Measurements from ENCODE around the gene CBX8.

The CBX8 gene

GRCh38 chr17:79794659-79795511 is 2.0 kb downstream of the CBX8 start:
- FAIRE-seq (no peak), DNase-seq (ENCODE audit: insufficient read length, low spot score) (no peak)
- TF ChIP-seq POU2F2 (IDR thresholded peaks at IDR 0.05; ENCODE audit: low read depth, low read length) (no peak), TAF1 (IDR thresholded peaks at IDR 0.05; ENCODE audit: low read depth, low read length) (no peak), POLR2A (IDR thresholded peaks at IDR 0.05; ENCODE audit: low read depth, low read length) (no peak), PAX5 (IDR thresholded peaks at IDR 0.05; ENCODE audit: insufficient read depth, low read length, severe bottlenecking) (no peak), POLR2AphosphoS5 (IDR thresholded peaks at IDR 0.05; ENCODE audit: low read depth, low read length) (no peak), SPI1 (IDR thresholded peaks at IDR 0.05; ENCODE audit: low read depth, low read length) (no peak)

- FAIRE-seq (no peak), DNase-seq (ENCODE audit: insufficient read length, low spot score) (no peak)
- no peak for TF ChIP-seq TAF1 (IDR thresholded peaks at IDR 0.05; ENCODE audit: low read depth, low read length)
- no peak for TF ChIP-seq POLR2AphosphoS5 (IDR thresholded peaks at IDR 0.05; ENCODE audit: low read depth, low read length)
- TF ChIP-seq POU2F2 (IDR thresholded peaks at IDR 0.05; ENCODE audit: low read depth, low read length): no peak
- no peak for TF ChIP-seq SPI1 (IDR thresholded peaks at IDR 0.05; ENCODE audit: low read depth, low read length)
- no peak for TF ChIP-seq PAX5 (IDR thresholded peaks at IDR 0.05; ENCODE audit: insufficient read depth, low read length, severe bottlenecking)
- TF ChIP-seq POLR2A (IDR thresholded peaks at IDR 0.05; ENCODE audit: low read depth, low read length): no peak
Observed at GRCh38 chr17:79793924-79794304, 3.0 kb downstream of the CBX8 start.

- DNase-seq (ENCODE audit: insufficient read length, low spot score) (no peak), FAIRE-seq (no peak)
- TF ChIP-seq POLR2AphosphoS5 (IDR thresholded peaks at IDR 0.05; ENCODE audit: low read depth, low read length) (no peak), PAX5 (IDR thresholded peaks at IDR 0.05; ENCODE audit: insufficient read depth, low read length, severe bottlenecking) (no peak), SPI1 (IDR thresholded peaks at IDR 0.05; ENCODE audit: low read depth, low read length) (no peak), TAF1 (IDR thresholded peaks at IDR 0.05; ENCODE audit: low read depth, low read length) (no peak), POU2F2 (IDR thresholded peaks at IDR 0.05; ENCODE audit: low read depth, low read length) (no peak), POLR2A (IDR thresholded peaks at IDR 0.05; ENCODE audit: low read depth, low read length) (no peak)
Observed at GRCh38 chr17:79792984-79793923, 3.6 kb downstream of the CBX8 start.

GRCh38 chr17:79792341-79792871 is 4.5 kb downstream of the CBX8 start:
- no peak for FAIRE-seq
- no peak for TF ChIP-seq POU2F2 (IDR thresholded peaks at IDR 0.05; ENCODE audit: low read depth, low read length)
- TF ChIP-seq TAF1 (IDR thresholded peaks at IDR 0.05; ENCODE audit: low read depth, low read length): no peak
- TF ChIP-seq SPI1 (IDR thresholded peaks at IDR 0.05; ENCODE audit: low read depth, low read length): no peak
- no peak for TF ChIP-seq POLR2A (IDR thresholded peaks at IDR 0.05; ENCODE audit: low read depth, low read length)
- no peak for TF ChIP-seq PAX5 (IDR thresholded peaks at IDR 0.05; ENCODE audit: insufficient read depth, low read length, severe bottlenecking)
- no peak for TF ChIP-seq POLR2AphosphoS5 (IDR thresholded peaks at IDR 0.05; ENCODE audit: low read depth, low read length)

GRCh38 chr17:79791735-79792161 is 5.1 kb downstream of the CBX8 start:
- no peak for FAIRE-seq
- DNase-seq (ENCODE audit: insufficient read length, low spot score): no peak
- TF ChIP-seq TAF1 (IDR thresholded peaks at IDR 0.05; ENCODE audit: low read depth, low read length): no peak
- no peak for TF ChIP-seq POLR2A (IDR thresholded peaks at IDR 0.05; ENCODE audit: low read depth, low read length)
- no peak for TF ChIP-seq PAX5 (IDR thresholded peaks at IDR 0.05; ENCODE audit: insufficient read depth, low read length, severe bottlenecking)
- TF ChIP-seq POLR2AphosphoS5 (IDR thresholded peaks at IDR 0.05; ENCODE audit: low read depth, low read length): no peak
- TF ChIP-seq SPI1 (IDR thresholded peaks at IDR 0.05; ENCODE audit: low read depth, low read length): no peak
- TF ChIP-seq POU2F2 (IDR thresholded peaks at IDR 0.05; ENCODE audit: low read depth, low read length): no peak

More at GRCh38 chr17:79792341-79792871, 4.5 kb downstream of the CBX8 start:
- DNase-seq (ENCODE audit: insufficient read length, low spot score): no peak

GRCh38 chr17:79790805-79791734 is 5.8 kb downstream of the CBX8 start:
- TF ChIP-seq POLR2A (IDR thresholded peaks at IDR 0.05; ENCODE audit: low read depth, low read length) (no peak), POU2F2 (IDR thresholded peaks at IDR 0.05; ENCODE audit: low read depth, low read length) (no peak), POLR2AphosphoS5 (IDR thresholded peaks at IDR 0.05; ENCODE audit: low read depth, low read length) (no peak), PAX5 (IDR thresholded peaks at IDR 0.05; ENCODE audit: insufficient read depth, low read length, severe bottlenecking) (no peak), SPI1 (IDR thresholded peaks at IDR 0.05; ENCODE audit: low read depth, low read length) (no peak), TAF1 (IDR thresholded peaks at IDR 0.05; ENCODE audit: low read depth, low read length) (no peak)
- no peak for DNase-seq (ENCODE audit: insufficient read length, low spot score)
- no peak for FAIRE-seq

- FAIRE-seq: no peak
- peak; percentile 88 for DNase-seq (ENCODE audit: insufficient read length, low spot score)
- TF ChIP-seq POLR2AphosphoS5 (IDR thresholded peaks at IDR 0.05; ENCODE audit: low read depth, low read length) (no peak), POLR2A (IDR thresholded peaks at IDR 0.05; ENCODE audit: low read depth, low read length) (no peak), POU2F2 (IDR thresholded peaks at IDR 0.05; ENCODE audit: low read depth, low read length) (no peak), TAF1 (IDR thresholded peaks at IDR 0.05; ENCODE audit: low read depth, low read length) (no peak), PAX5 (IDR thresholded peaks at IDR 0.05; ENCODE audit: insufficient read depth, low read length, severe bottlenecking) (no peak), SPI1 (IDR thresholded peaks at IDR 0.05; ENCODE audit: low read depth, low read length) (no peak)
Observed at GRCh38 chr17:79789943-79790804, 6.7 kb downstream of the CBX8 start.
